SU-DHL-6 (cell line): ENCODE results near the gene CHMP1B.

ENCODE experiments used
- H2AFZ ChIP-seq: fragments of 200-600 bp; sonication (generic); 2 replicates; pipeline ENCODE4 v1.6.1; 2014; ENCODE audit warnings: low read depth, mild to moderate bottlenecking, moderate library complexity, mixed read lengths, antibody characterized with exemption, low read length; ENCODE audit not compliant: severe bottlenecking
- H3F3A ChIP-seq: fragments of 200-600 bp; shearing (Covaris generic); 2 replicates; pipeline ENCODE4 v1.6.0; 2016; ENCODE audit warnings: antibody characterized with exemption, mild to moderate bottlenecking; ENCODE audit not compliant: insufficient read depth
- H3K27ac ChIP-seq: fragments of 200-600 bp; sonication (generic); 2 replicates; pipeline ENCODE4 v1.5.1; 2016; ENCODE audit warnings: low read depth, mild to moderate bottlenecking, low read length, moderate library complexity, mixed read lengths
- H3K27me3 ChIP-seq: fragments of 200-600 bp; sonication (generic), shearing (Covaris generic); 2 replicates; pipeline ENCODE4 v1.6.0; 2014; ENCODE audit warnings: mild to moderate bottlenecking, low read length
- H3K36me3 ChIP-seq: fragments of 200-600 bp; sonication (generic); 2 replicates; pipeline ENCODE4 v1.6.1; 2014; ENCODE audit warnings: mild to moderate bottlenecking, low read length, mixed read lengths
- H3K4me2 ChIP-seq: fragments of 300-600, 200-600 bp; shearing (Covaris generic), sonication (generic); 2 replicates; pipeline ENCODE4 v1.6.0; 2014; ENCODE audit warnings: low read length, low read depth, mild to moderate bottlenecking; ENCODE audit not compliant: poor library complexity, severe bottlenecking
- H3K4me3 ChIP-seq: fragments of 200-600 bp; sonication (generic); 2 replicates; pipeline ENCODE4 v1.5.1; 2014; ENCODE audit warnings: antibody characterized with exemption, low read length, mild to moderate bottlenecking, mixed read lengths; ENCODE audit not compliant: insufficient read depth, poor library complexity, severe bottlenecking
- H3K79me2 ChIP-seq: fragments of 200-600 bp; sonication (generic); 2 replicates; pipeline ENCODE4 v1.6.1; 2014; ENCODE audit warnings: mild to moderate bottlenecking, low read length, moderate library complexity; ENCODE audit not compliant: insufficient read depth
- H3K9ac ChIP-seq: fragments of 200-600 bp; sonication (generic); 2 replicates; pipeline ENCODE4 v1.7.0; 2014; ENCODE audit warnings: mild to moderate bottlenecking, low read length
- H3K9me2 ChIP-seq: fragments of 200-600 bp; sonication (generic); replicated peaks from 2 replicates; pipeline ENCODE4 v1.6.1; 2014; ENCODE audit warnings: low read length; ENCODE audit not compliant: insufficient read depth
- H3K9me3 ChIP-seq: fragments of 200-600 bp; sonication (generic); 2 replicates; pipeline ENCODE4 v1.6.1; 2014; ENCODE audit warnings: low read length, mixed read lengths; ENCODE audit not compliant: insufficient read depth
- H4K20me1 ChIP-seq: fragments of 200-600 bp; sonication (generic); 2 replicates; pipeline ENCODE4 v1.6.1; 2014; ENCODE audit warnings: low read depth, mild to moderate bottlenecking, antibody characterized with exemption, low read length, moderate library complexity, mixed read lengths
- EZH2phosphoT487 ChIP-seq: fragments of 200-600 bp; sonication (generic), shearing (Covaris generic); conservative IDR thresholded peaks from 2 replicates; pipeline ENCODE4 v1.6.1; 2018; ENCODE audit warnings: mild to moderate bottlenecking, antibody characterized with exemption, low read length, moderate library complexity, mixed read lengths
- TF ChIP-seq, protein P1 (sequence below): fragments of 200-600 bp; sonication (generic); IDR thresholded peaks from one replicate; pipeline ENCODE4 v1.5.1; 2017; ENCODE audit warnings: antibody characterized with exemption, mild to moderate bottlenecking, low read length, moderate library complexity; ENCODE audit not compliant: insufficient read depth, poor library complexity, severe bottlenecking

CHMP1B gene

DNA sequence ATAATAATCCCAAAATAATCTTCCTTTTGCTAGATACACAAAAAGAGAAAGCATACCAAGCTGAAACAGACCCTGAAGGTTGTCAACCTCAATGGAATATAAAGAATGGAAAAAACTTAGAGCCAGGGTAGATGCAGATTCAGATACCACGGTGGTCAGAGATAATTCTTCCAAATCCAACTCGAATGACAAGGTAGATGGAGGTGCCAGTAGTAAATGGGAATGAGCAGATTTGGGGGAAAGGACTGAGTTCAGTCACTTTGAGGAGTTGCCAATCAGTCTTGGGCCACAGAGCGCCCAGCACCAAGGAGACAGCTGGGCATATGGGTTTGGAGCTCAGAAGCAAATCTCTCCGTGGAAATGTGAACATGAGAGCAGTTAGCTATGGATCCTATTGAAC, 3.4 kb upstream of the CHMP1B start:
- Histone ChIP-seq H3K4me3 (no peak overlapping the region), H3K27ac (no peak overlapping the region)

DNA sequence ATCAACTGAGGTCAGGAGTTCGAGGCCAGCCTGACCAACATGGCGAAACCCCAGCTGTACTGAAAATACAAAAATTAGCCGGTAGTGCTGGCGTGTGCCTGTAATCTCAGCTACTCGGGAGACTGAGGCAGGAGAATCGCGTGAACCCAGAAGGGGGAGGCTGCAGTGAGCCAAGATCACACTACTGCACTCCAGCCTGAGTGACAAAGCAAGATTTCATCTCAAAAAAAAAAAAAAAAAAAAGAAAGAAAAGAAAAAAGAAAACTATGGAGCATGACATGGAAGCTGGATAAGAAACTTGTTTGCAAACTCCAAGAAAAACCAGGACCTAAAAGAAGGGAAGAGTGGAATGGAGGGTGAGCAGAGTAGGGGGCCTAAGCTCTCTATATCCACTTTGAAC, 1.9 kb upstream of the CHMP1B start:
- no peak overlapping the region for H3K27ac ChIP-seq
- H3K9me2 ChIP-seq = no peaks in the 10 kb centered on the region
- TF ChIP-seq, protein P1, sequence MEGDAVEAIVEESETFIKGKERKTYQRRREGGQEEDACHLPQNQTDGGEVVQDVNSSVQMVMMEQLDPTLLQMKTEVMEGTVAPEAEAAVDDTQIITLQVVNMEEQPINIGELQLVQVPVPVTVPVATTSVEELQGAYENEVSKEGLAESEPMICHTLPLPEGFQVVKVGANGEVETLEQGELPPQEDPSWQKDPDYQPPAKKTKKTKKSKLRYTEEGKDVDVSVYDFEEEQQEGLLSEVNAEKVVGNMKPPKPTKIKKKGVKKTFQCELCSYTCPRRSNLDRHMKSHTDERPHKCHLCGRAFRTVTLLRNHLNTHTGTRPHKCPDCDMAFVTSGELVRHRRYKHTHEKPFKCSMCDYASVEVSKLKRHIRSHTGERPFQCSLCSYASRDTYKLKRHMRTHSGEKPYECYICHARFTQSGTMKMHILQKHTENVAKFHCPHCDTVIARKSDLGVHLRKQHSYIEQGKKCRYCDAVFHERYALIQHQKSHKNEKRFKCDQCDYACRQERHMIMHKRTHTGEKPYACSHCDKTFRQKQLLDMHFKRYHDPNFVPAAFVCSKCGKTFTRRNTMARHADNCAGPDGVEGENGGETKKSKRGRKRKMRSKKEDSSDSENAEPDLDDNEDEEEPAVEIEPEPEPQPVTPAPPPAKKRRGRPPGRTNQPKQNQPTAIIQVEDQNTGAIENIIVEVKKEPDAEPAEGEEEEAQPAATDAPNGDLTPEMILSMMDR = no peak
- TF ChIP-seq EZH2phosphoT487 = no peak
- no peak overlapping the region for H2AFZ ChIP-seq
- no peak overlapping the region for H3K4me3 ChIP-seq
- no peaks in the 10 kb centered on the region for H3F3A ChIP-seq
- peaks cover 23% of the 10 kb centered on the region for H3K79me2 ChIP-seq
- H4K20me1 ChIP-seq = no peaks in the 10 kb centered on the region
- H3K4me2 ChIP-seq = no peak overlapping the region
- no peaks in the 10 kb centered on the region for H3K9me3 ChIP-seq
- H3K27me3 ChIP-seq = no peaks in the 10 kb centered on the region
- no peaks in the 10 kb centered on the region for H3K36me3 ChIP-seq
- no peak overlapping the region for H3K9ac ChIP-seq

More for the DNA sequence above, 3.4 kb upstream of the CHMP1B start:
- Histone ChIP-seq H3K36me3 (no peaks in the 10 kb centered on the region), H3K9me3 (no peaks in the 10 kb centered on the region), H4K20me1 (no peaks in the 10 kb centered on the region), H3K79me2 (peaks cover 16% of the 10 kb centered on the region), H2AFZ (no peak overlapping the region), H3K9ac (no peak overlapping the region), H3K9me2 (no peaks in the 10 kb centered on the region), H3K27me3 (no peaks in the 10 kb centered on the region), H3F3A (no peaks in the 10 kb centered on the region), H3K4me2 (no peak overlapping the region)
- no peak for TF ChIP-seq EZH2phosphoT487
- TF ChIP-seq, protein P1 = no peak

DNA sequence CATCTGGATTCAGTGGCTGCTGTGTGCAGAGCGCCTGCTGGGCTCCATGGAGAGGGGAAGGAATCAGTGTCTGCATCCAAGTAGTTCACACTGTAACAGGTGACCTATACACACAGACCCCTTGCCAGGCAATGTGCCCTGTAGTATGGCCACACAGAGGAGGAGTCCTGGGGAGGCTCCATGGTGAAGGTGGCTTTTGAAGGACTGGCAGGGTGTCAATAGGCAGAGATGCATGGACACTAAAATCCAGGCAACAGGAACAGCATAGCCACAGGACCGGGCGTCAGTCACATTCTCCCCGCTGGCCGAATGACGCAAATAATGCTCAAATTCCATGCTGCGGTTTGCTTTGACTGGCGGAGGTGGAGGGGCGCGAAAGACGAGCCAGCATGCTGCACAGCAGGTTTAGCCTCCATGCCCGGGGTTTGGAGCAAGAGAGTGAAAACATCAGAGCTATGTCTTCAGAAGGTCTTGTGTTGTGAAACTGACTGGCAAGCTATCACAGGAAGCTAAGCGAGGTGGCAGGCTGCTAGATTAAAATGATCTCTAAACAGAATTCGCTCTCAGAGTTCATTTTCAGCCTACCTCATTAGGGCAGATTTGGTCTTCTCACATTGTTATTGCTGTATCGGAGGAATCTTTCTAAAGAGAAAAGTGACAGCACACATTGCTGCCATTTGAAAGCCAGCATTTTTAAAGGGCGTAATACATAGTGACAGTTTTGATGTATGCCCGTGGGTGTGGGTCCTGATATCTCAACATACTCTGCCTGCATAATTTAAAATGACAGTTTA, 1.2 kb upstream of the CHMP1B start:
- Histone ChIP-seq H3F3A (no peaks in the 10 kb centered on the region), H3K9me2 (no peaks in the 10 kb centered on the region), H3K9ac (peak overlapping the region; percentile 82), H3K27me3 (no peaks in the 10 kb centered on the region), H3K4me3 (peak overlapping the region; percentile 98), H3K4me2 (peak overlapping the region; percentile 97), H4K20me1 (no peaks in the 10 kb centered on the region), H3K9me3 (no peaks in the 10 kb centered on the region), H2AFZ (peak overlapping the region; percentile 97), H3K36me3 (no peaks in the 10 kb centered on the region), H3K27ac (no peak overlapping the region), H3K79me2 (peaks cover 23% of the 10 kb centered on the region)
- TF ChIP-seq EZH2phosphoT487 = no peak
- TF ChIP-seq, protein P1 = no peak
